SU-DHL-6 (cell line): Measurements from ENCODE around the gene GABRB1.

Experiments used
- CTCF ChIP-seq: fragments of 200-600 bp; sonication (generic); IDR thresholded peaks from one replicate; pipeline ENCODE4 v1.5.1; 2017; ENCODE audit warnings: antibody characterized with exemption, mild to moderate bottlenecking, low read length, moderate library complexity; ENCODE audit not compliant: insufficient read depth, poor library complexity, severe bottlenecking
- EZH2phosphoT487 ChIP-seq: fragments of 200-600 bp; sonication (generic), shearing (Covaris generic); conservative IDR thresholded peaks from 2 replicates; pipeline ENCODE4 v1.6.1; 2018; ENCODE audit warnings: mild to moderate bottlenecking, antibody characterized with exemption, low read length, moderate library complexity, mixed read lengths

- TF ChIP-seq CTCF (no peak), EZH2phosphoT487 (no peak)
These were observed 284.0 kb downstream of the GABRB1 start for GRCh38 chr4:47315346-47315745.
